GM12891 (cell line): Measurements from ENCODE around the gene ACSL4.

Source experiments
- PAX5 ChIP-seq: IDR thresholded peaks from 2 replicates; pipeline ENCODE4 v1.6.1; 2011; ENCODE audit warnings: low read length, moderate library complexity, mild to moderate bottlenecking; ENCODE audit not compliant: insufficient read depth, severe bottlenecking
- POLR2A ChIP-seq: IDR thresholded peaks from 2 replicates; pipeline ENCODE4 v1.6.1; 2011; ENCODE audit warnings: low read depth, low read length, control low read depth
- POLR2AphosphoS5 ChIP-seq: IDR thresholded peaks from 2 replicates; pipeline ENCODE4 v1.6.1; 2011; ENCODE audit warnings: low read depth, low read length, control low read depth

- TF ChIP-seq POLR2A = no peak
- TF ChIP-seq POLR2AphosphoS5 = no peak
- no peak for TF ChIP-seq PAX5
Measured at GRCh38 chrX:109635146-109635545, 97.9 kb downstream of the ACSL4 start.
